Measurements from ENCODE around the gene CASS4. TPM values are rescaled to one million over a fixed set of nuclear protein-coding genes. Genes with fewer than 3 reads are reported as not detected.

The CASS4 gene
- total RNA-seq, 2 experiments from 2014 or later, result 3.5 to 3.7 TPM

DNA sequence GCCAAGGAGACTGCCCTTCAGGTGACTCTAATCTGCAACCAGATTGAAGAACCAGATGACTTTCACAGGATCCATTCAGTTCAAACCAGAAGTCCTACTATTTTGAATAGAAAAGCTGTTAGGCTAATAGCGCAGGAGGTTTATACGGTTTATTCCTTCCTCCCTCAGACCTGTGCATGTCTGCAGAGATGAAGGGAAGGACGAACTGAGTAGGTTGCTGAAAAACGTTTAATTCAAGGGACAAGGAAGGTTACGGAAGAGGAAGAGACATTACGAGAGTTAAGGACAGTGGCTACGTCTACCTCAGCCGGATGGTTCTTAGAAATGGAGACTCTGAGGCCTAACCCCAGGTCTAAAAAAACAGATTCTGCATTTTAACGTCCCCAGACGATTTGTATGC lies 21.0 kb upstream of the CASS4 start:
- peaks cover 31% of the 10 kb centered on the region for H3K4me1 Mint-ChIP-seq (ENCODE audit: low read depth)
- intact Hi-C loops (cut with micrococcal nuclease), result loop anchor here (5.0 kb wide), 1 partner anchor 76 kb away; the partner anchor contains the start of gene RTF2

DNA sequence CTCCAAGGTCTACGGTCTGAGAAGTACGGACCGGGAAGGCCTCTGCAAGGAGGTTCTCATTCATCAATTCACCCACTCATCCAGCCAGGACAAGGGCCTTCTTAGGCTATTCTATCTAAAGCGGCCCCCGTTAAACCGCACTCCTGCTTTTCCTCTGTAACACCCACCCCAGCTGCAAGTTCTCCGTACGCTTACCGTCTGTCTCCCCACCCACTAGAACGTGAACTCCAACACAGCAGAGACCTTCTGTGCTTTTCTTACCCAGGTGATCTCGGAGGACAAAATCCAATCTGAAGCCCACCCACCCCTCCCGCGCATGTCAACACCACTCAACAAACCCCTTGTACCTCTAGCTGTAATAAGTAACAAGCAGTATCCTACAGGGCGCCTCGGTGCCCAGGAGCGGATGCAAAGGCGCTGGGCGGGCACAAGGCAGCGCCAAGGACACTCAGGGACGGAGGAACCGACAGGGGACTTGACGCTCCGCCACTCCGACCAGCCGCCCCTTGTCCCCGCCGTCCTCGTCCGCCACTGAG lies 20.4 kb upstream of the CASS4 start:
- no peak for DNase-seq
- no peaks in the 10 kb centered on the region for H3K9me3 Mint-ChIP-seq
- POLR2A ChIA-PET, result interaction anchor here (0.6 to 3.3 kb wide), 8 partner anchors 18 to 78 kb away, joined by 3 to 16 read pairs (median 4); partner anchors contain the start of genes CASS4, FAM210B and RTF2
- peak; percentile 37 for ATAC-seq
- peaks cover 61% of the 10 kb centered on the region for H3K36me3 Mint-ChIP-seq (ENCODE audit: low read depth)
- no peak overlapping the region for H3K4me3 Mint-ChIP-seq
- no peak overlapping the region for H3K27ac Mint-ChIP-seq
- CTCF ChIA-PET, result interaction anchor here (0.8 to 1.9 kb wide), 5 partner anchors 10 to 33 kb away, joined by 3 to 7 read pairs (median 4); partner anchors contain the start of gene CASS4
- H3K27me3 Mint-ChIP-seq, result no peaks in the 10 kb centered on the region
- H3K4me1 Mint-ChIP-seq (ENCODE audit: low read depth), result peaks cover 31% of the 10 kb centered on the region
- no peak for TF ChIP-seq CTCF (IDR thresholded peaks at IDR 0.05)
- intact Hi-C loops (cut with micrococcal nuclease), result loop anchor here (5.0 kb wide), 1 partner anchor 76 kb away; the partner anchor contains the start of gene RTF2

More for the DNA sequence above, 21.0 kb upstream of the CASS4 start:
- H3K4me3 Mint-ChIP-seq, result no peak overlapping the region
- peaks cover 66% of the 10 kb centered on the region for H3K36me3 Mint-ChIP-seq (ENCODE audit: low read depth)
- no peaks in the 10 kb centered on the region for H3K9me3 Mint-ChIP-seq
- no peak for ATAC-seq
- no peaks in the 10 kb centered on the region for H3K27me3 Mint-ChIP-seq
- TF ChIP-seq CTCF (IDR thresholded peaks at IDR 0.05), result no peak
- POLR2A ChIA-PET, result interaction anchor here (0.6 to 1.7 kb wide), 3 partner anchors 19 to 27 kb away, joined by 3 to 5 read pairs (median 3); partner anchors contain the start of gene CASS4
- no peak overlapping the region for H3K27ac Mint-ChIP-seq
- CTCF ChIA-PET, result no interaction called here
- DNase-seq, result no peak

DNA sequence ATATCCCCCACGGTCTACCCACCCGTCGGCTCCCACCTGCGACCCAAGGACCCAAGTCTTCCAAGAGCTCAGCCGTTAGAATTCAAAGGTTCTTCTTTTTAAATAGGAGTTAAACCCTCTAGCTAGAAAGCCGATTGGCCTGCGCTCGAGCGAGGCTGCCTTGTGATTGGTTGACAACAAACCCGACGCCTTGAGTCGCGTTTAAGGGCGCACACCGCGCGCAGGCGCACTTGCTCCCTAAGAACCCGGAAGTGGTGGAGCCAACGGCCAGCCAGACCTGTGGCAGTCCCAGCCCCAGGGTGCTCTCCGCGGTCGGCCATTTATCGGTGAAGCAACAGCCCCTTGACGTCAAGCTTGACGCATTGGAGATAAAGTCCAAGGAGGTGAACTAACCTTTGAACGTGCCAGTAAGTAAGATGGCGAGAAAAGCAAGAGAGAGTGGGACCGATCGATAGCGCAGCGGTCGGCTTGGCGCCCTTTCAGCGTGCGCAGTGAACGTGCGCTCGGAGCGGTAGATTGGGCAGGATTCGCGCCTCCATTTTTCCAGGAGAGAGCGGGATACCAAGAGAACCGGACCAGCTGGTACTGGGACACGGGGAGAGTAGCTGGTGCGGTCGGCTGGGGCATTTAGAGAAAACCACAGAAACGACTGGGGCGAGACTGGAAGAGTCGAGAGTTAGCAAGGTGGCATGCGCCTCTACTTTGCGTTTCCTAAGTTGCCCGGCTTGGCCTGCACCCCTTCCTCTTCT lies 19.8 kb upstream of the CASS4 start, which contains the start of the genes AURKA and CSTF1:
TSS of gene AURKA (minus strand) at position 84 of the 749 bp plus-strand sequence. CDS start 4,018 bp downstream, outside the sequence.
TSS of gene CSTF1 (plus strand) at position 514 of the 749 bp plus-strand sequence. CDS start 2,908 bp downstream, outside the sequence.
- ATAC-seq (peak; percentile 92), DNase-seq (peak; percentile 99)
- ChIA-PET CTCF (interaction anchor here (0.8 to 1.9 kb wide), 7 partner anchors 10 to 957 kb away, joined by 3 to 7 read pairs (median 3); partner anchors contain the start of gene CASS4), POLR2A (interaction anchor here (0.6 to 3.3 kb wide), 7 partner anchors 20 to 77 kb away, joined by 3 to 16 read pairs (median 4); partner anchors contain the start of genes CASS4, FAM210B and RTF2)
- TF ChIP-seq CTCF (IDR thresholded peaks at IDR 0.05), result no peak
- H3K4me1 Mint-ChIP-seq (ENCODE audit: low read depth), result peaks cover 31% of the 10 kb centered on the region
- intact Hi-C loops (cut with micrococcal nuclease), result loop anchor here (5.0 kb wide), 1 partner anchor 75 kb away; the partner anchor contains the start of gene RTF2
- H3K27me3 Mint-ChIP-seq, result no peaks in the 10 kb centered on the region
- H3K27ac Mint-ChIP-seq, result no peak within 1 kb of the TSS
- H3K9me3 Mint-ChIP-seq, result no peaks in the 10 kb centered on the region
- H3K4me3 Mint-ChIP-seq, result no peak within 1 kb of the TSS
- peaks cover 65% of the 10 kb centered on the region for H3K36me3 Mint-ChIP-seq (ENCODE audit: low read depth)

GRCh38 chr20:56392881-56393482 lies 19.1 kb upstream of the CASS4 start:
- Mint-ChIP-seq H3K27ac (no peak overlapping the region), H3K4me3 (no peak overlapping the region), H3K27me3 (no peaks in the 10 kb centered on the region), H3K36me3 (ENCODE audit: low read depth) (peaks cover 66% of the 10 kb centered on the region), H3K9me3 (no peaks in the 10 kb centered on the region), H3K4me1 (ENCODE audit: low read depth) (peaks cover 31% of the 10 kb centered on the region)
- ChIA-PET CTCF (interaction anchor here (1.1 to 1.9 kb wide), 6 partner anchors 19 to 956 kb away, joined by 3 to 7 read pairs (median 3); partner anchors contain the start of gene CASS4), POLR2A (interaction anchor here (0.5 to 3.3 kb wide), 8 partner anchors 12 to 643 kb away, joined by 3 to 16 read pairs (median 4); partner anchors contain the start of genes CASS4 and RTF2)
- ATAC-seq (no peak), DNase-seq (peak; percentile 28)
- no peak for TF ChIP-seq CTCF (IDR thresholded peaks at IDR 0.05)
- intact Hi-C loops (cut with micrococcal nuclease), result loop anchor here (5.0 kb wide), 1 partner anchor 74 kb away; the partner anchor contains the start of gene RTF2
